Natural killer cell (primary cell): ENCODE measurements around the gene TRAFD1. TPM values are rescaled to one million over a fixed set of nuclear protein-coding genes. Genes with fewer than 3 reads are reported as not detected.

Experiments
- ATAC-seq, 3 donors: fragments of 150-1000 bp in 2 of 3; fragments of 200-7000 bp in 1 of 3; cut with Tn5 transposase; 1 replicate in 1 of 3; 2 replicates in 2 of 3; pipeline ENCODE4 v1.10.0; 2021; ENCODE audit warnings: mild to moderate bottlenecking in 2 of 3, moderate library complexity in 2 of 3
- DNase-seq, 2 donors: peaks; one replicate each; pipeline versions ENCODE4 v3.0.0 to v3.0.0-alpha.2; 2013 to 2021; ENCODE audit warnings: mixed read lengths in 1 of 2
- H3K27ac ChIP-seq: one replicate; pipeline ENCODE4 v1.5.1; 2013; ENCODE audit warnings: mild to moderate bottlenecking, low read length
- H3K27me3 ChIP-seq: one replicate; pipeline ENCODE4 v1.6.1; 2013; ENCODE audit warnings: low read length; ENCODE audit not compliant: control insufficient read depth, insufficient read depth
- H3K36me3 ChIP-seq: one replicate; pipeline ENCODE4 v1.6.1; 2013; ENCODE audit warnings: low read length; ENCODE audit not compliant: control insufficient read depth, insufficient read depth
- H3K4me1 ChIP-seq: one replicate; pipeline ENCODE4 v1.6.1; 2013; ENCODE audit warnings: low read length; ENCODE audit not compliant: control insufficient read depth, insufficient read depth
- H3K4me3 ChIP-seq: one replicate; pipeline ENCODE4 v1.5.1; 2013; ENCODE audit warnings: low read length
- H3K9me3 ChIP-seq: one replicate; pipeline ENCODE4 v1.6.1; 2013; ENCODE audit warnings: low read length; ENCODE audit not compliant: control insufficient read depth, insufficient read depth
- H3K27ac Mint-ChIP-seq, 2 donors: one replicate each; pipeline ENCODE4 v1.8.0; 2022; ENCODE audit warnings: mild to moderate bottlenecking in 2 of 2, mixed read lengths in 2 of 2, moderate library complexity in 1 of 2
- H3K27me3 Mint-ChIP-seq, 2 donors: one replicate each; pipeline ENCODE4 v1.8.0; 2022; ENCODE audit warnings: low read depth in 2 of 2, mixed read lengths in 2 of 2
- H3K36me3 Mint-ChIP-seq: one replicate; pipeline ENCODE4 v1.8.0; 2022; ENCODE audit warnings: mixed read lengths
- H3K4me1 Mint-ChIP-seq, 2 donors: one replicate each; pipeline ENCODE4 v1.8.0; 2022; ENCODE audit warnings: mixed read lengths in 2 of 2
- H3K4me3 Mint-ChIP-seq: one replicate; pipeline ENCODE4 v1.8.0; 2022; ENCODE audit warnings: mild to moderate bottlenecking, moderate library complexity, mixed read lengths
- H3K9me3 Mint-ChIP-seq, 2 donors: one replicate each; pipeline ENCODE4 v1.8.0; 2022; ENCODE audit warnings: mixed read lengths in 2 of 2
- CTCF ChIP-seq: fragments of 200-600 bp; IDR thresholded peaks from one replicate; pipeline ENCODE4 v1.8.0; 2022; ENCODE audit warnings: antibody characterized with exemption
- WGBS: methylation state at CpG from one replicate; pipeline ENCODE4 v1.1.7; 2013; ENCODE audit warnings: missing lambda C conversion rate; ENCODE audit not compliant: insufficient coverage; 5-methylcytosine and 5-hydroxymethylcytosine counted together
- intact Hi-C: fragments of 100-400 bp; cut with micrococcal nuclease; formaldehyde crosslinking; loops from one replicate; pipeline ENCODE4 v1.14.2; 2022
- total RNA-seq, 4 donors: library from RNA; stranded (reverse); fragments of 120-200 nt in 1 of 4; gene quantifications; one replicate each; pipeline versions ENCODE4 v1.2.3 to v1.2.4, GENCODE V29; 2013 to 2022

The TRAFD1 gene
- total RNA-seq, 3 donors from 2014 or later (not counting 1 experiment from before 2014, with no cell fraction given) = 35.8 to 45.3 (median 45.2) TPM

DNA sequence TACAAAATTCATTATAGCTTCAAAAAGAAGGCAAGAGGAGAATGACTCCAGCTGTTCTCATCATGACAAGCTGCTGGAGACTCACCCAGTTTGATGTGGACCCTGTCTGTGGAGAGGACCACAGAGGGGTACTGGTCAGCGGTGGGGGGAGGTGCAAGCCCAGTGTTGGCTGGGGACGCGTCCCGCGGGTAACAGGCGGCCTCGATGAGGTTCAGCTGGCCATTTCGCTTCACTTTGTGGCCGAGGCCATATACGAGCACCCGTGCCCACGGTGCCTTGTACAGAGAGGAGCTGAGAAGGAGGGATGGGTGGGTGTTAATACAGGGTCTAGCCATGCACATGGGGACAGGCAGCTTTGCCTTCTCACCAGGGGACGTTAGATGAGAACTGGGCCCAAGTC, 67.1 kb downstream of the TRAFD1 start:
- H3K9me3 ChIP-seq = no peaks in the 10 kb centered on the region
- ATAC-seq (no peak), DNase-seq (no peak)
- 97% methylated on average over 12 of the region's 13 CpGs for WGBS
- H3K27me3 ChIP-seq = no peaks in the 10 kb centered on the region
- Mint-ChIP-seq H3K36me3 (peaks cover 7% of the 10 kb centered on the region), H3K27me3 (no peaks in the 10 kb centered on the region), H3K4me1 (no peaks in the 10 kb centered on the region), H3K9me3 (no peaks in the 10 kb centered on the region), H3K4me3 (no peak overlapping the region), H3K27ac (no peak overlapping the region)
- no peak overlapping the region for H3K27ac ChIP-seq
- intact Hi-C loops = no loop called here
- TF ChIP-seq CTCF = no peak
- H3K4me3 ChIP-seq = no peak overlapping the region
- H3K36me3 ChIP-seq = peaks cover 57% of the 10 kb centered on the region
- no peaks in the 10 kb centered on the region for H3K4me1 ChIP-seq

- no peaks in the 10 kb centered on the region for H3K9me3 ChIP-seq
- no peak for ATAC-seq
- no peaks in the 10 kb centered on the region for H3K9me3 Mint-ChIP-seq
- no peak overlapping the region for H3K4me3 ChIP-seq
- peaks cover 62% of the 10 kb centered on the region for H3K36me3 ChIP-seq
- 99% methylated on average over 20 of the region's 20 CpGs for WGBS
- no peak overlapping the region for H3K27ac Mint-ChIP-seq
- no peaks in the 10 kb centered on the region for H3K27me3 ChIP-seq
- peaks cover 7% of the 10 kb centered on the region for H3K36me3 Mint-ChIP-seq
- DNase-seq = no peak
- peaks cover 0 to 5% of the 10 kb centered on the region in 2 donors for H3K4me1 Mint-ChIP-seq
- intact Hi-C loops = no loop called here
- no peaks in the 10 kb centered on the region for H3K4me1 ChIP-seq
- no peak overlapping the region for H3K27ac ChIP-seq
- H3K27me3 Mint-ChIP-seq = no peaks in the 10 kb centered on the region
- no peak overlapping the region for H3K4me3 Mint-ChIP-seq
- no peak for TF ChIP-seq CTCF
Measured at GRCh38 chr12:112194601-112195247, 69.4 kb downstream of the TRAFD1 start.

- DNase-seq (no peak), ATAC-seq (no peak)
- TF ChIP-seq CTCF = no peak
- no peaks in the 10 kb centered on the region for H3K27me3 Mint-ChIP-seq
- no peak overlapping the region for H3K4me3 Mint-ChIP-seq
- Histone ChIP-seq H3K4me3 (no peak overlapping the region), H3K27me3 (no peaks in the 10 kb centered on the region), H3K4me1 (no peaks in the 10 kb centered on the region), H3K36me3 (peaks cover 58% of the 10 kb centered on the region), H3K27ac (no peak overlapping the region), H3K9me3 (no peaks in the 10 kb centered on the region)
- no peaks in the 10 kb centered on the region for H3K9me3 Mint-ChIP-seq
- intact Hi-C loops = no loop called here
- H3K27ac Mint-ChIP-seq = no peak overlapping the region
- 96% methylated on average over 8 of the region's 9 CpGs for WGBS
- H3K4me1 Mint-ChIP-seq = peaks cover 0 to 5% of the 10 kb centered on the region in 2 donors
- H3K36me3 Mint-ChIP-seq = peaks cover 7% of the 10 kb centered on the region
Measured at GRCh38 chr12:112196196-112196875, 71.0 kb downstream of the TRAFD1 start.
